ENCODE data around the gene PBXIP1.
"Not testable (repeated sequence)": the region's sequence is repeated elsewhere in the genome, so short reads cannot be mapped to it uniquely, and the experiment has no call there.

Gene PBXIP1

GRCh38 chr1:154983776-154984466 is 28.0 kb upstream of the PBXIP1 start:
- TF ChIP-seq, protein P1, sequence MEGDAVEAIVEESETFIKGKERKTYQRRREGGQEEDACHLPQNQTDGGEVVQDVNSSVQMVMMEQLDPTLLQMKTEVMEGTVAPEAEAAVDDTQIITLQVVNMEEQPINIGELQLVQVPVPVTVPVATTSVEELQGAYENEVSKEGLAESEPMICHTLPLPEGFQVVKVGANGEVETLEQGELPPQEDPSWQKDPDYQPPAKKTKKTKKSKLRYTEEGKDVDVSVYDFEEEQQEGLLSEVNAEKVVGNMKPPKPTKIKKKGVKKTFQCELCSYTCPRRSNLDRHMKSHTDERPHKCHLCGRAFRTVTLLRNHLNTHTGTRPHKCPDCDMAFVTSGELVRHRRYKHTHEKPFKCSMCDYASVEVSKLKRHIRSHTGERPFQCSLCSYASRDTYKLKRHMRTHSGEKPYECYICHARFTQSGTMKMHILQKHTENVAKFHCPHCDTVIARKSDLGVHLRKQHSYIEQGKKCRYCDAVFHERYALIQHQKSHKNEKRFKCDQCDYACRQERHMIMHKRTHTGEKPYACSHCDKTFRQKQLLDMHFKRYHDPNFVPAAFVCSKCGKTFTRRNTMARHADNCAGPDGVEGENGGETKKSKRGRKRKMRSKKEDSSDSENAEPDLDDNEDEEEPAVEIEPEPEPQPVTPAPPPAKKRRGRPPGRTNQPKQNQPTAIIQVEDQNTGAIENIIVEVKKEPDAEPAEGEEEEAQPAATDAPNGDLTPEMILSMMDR (conservative IDR thresholded peaks at IDR 0.05; ENCODE audit: low read depth, low read length): no peak
- DNase-seq (ENCODE audit: low read depth): no peak
- peak overlapping the region; percentile 88 for H3K4me3 ChIP-seq (ENCODE audit: low read depth, low read length)

GRCh38 chr1:154982897-154983648 is 27.2 kb upstream of the PBXIP1 start, which contains the start of gene FLAD1:
TSS of gene FLAD1 (plus strand) at chr1:154983344. CDS start at chr1:154983695, 351 bp downstream.
- DNase-seq (ENCODE audit: low read depth): peak; percentile 100
- H3K4me3 ChIP-seq (ENCODE audit: low read depth, low read length): peak within 1 kb of the TSS; percentile 88
- TF ChIP-seq, protein P1 (conservative IDR thresholded peaks at IDR 0.05; ENCODE audit: low read depth, low read length): no peak

DNA sequence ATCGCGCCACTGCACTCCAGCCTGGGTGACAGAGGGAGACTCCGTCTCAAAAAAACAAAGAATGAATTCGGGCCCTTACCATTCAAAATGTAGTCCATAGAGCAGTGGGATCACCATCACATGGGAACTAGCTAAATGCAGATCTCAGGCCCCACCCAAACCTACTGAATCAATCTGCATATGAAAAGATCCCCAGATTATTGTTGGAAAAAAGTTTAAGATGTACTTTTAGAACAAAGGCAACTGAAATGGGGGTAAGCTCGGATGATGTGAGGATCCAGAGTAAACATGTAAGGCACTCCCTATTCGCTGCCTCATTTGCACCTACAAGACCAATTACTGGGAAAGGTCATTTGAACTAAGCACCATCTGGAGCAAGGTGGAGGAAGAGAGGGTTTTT is 26.4 kb upstream of the PBXIP1 start:
- DNase-seq (ENCODE audit: low read depth): no peak
- H3K4me3 ChIP-seq (ENCODE audit: low read depth, low read length): peak overlapping the region; percentile 17
- TF ChIP-seq, protein P1 (conservative IDR thresholded peaks at IDR 0.05; ENCODE audit: low read depth, low read length): no peak

DNA sequence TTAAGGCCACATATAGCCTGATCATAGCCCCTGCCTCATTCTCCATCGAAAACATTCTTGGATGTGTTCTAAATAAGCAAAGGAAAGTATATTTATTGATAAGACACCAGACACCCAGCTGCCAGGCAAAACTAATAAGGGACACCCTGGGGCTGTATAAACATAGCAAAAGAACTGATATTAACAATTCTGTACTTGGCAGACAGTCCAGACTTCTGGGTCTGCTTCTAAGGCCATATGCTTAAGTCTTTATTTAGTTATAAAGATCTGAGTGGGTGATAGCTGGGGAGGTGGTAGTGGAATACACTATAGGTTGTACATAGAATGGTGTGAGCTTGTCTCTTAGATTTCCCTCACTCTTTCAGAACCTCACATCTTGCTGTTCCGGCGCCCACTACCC is 22.5 kb upstream of the PBXIP1 start:
- no peak overlapping the region for H3K4me3 ChIP-seq (ENCODE audit: low read depth, low read length)
- TF ChIP-seq, protein P1 (conservative IDR thresholded peaks at IDR 0.05; ENCODE audit: low read depth, low read length): no peak
- no peak for DNase-seq (ENCODE audit: low read depth)

GRCh38 chr1:154977762-154978161 is 21.9 kb upstream of the PBXIP1 start:
- not testable (repeated sequence) for DNase-seq (ENCODE audit: low read depth); H3K4me3 ChIP-seq (ENCODE audit: low read depth, low read length)

- peak overlapping the region; percentile 71 for H3K4me3 ChIP-seq (ENCODE audit: low read depth, low read length)
- peak; percentile 72 for DNase-seq (ENCODE audit: low read depth)
- TF ChIP-seq, protein P1 (conservative IDR thresholded peaks at IDR 0.05; ENCODE audit: low read depth, low read length): no peak
Measured at GRCh38 chr1:154975409-154976059, 19.6 kb upstream of the PBXIP1 start.

- peak; percentile 96 for DNase-seq (ENCODE audit: low read depth)
- TF ChIP-seq, protein P1 (conservative IDR thresholded peaks at IDR 0.05; ENCODE audit: low read depth, low read length): no peak
Measured at GRCh38 chr1:154974808-154975408, 19.0 kb upstream of the PBXIP1 start.

More at GRCh38 chr1:154974808-154975408, 19.0 kb upstream of the PBXIP1 start:
- peak overlapping the region; percentile 71 for H3K4me3 ChIP-seq (ENCODE audit: low read depth, low read length)
